GM19025 (cell line): ENCODE measurements around the gene MRPL4.

ENCODE experiments used
- ATAC-seq: cut with Tn5 transposase; IDR thresholded peaks from one replicate; pipeline ENCODE4 v1.9.1; 2021; ENCODE audit warnings: mild to moderate bottlenecking, low read depth, moderate library complexity; ENCODE audit not compliant: unreplicated experiment

The MRPL4 gene

GRCh38 chr19:10309423-10309822 is 57.4 kb downstream of the MRPL4 start, which contains the start of gene ZGLP1:
Gene ZGLP1, minus strand, starts transcription at chr19:10309815.
- ATAC-seq = no peak
